ENCODE results near the gene GHITM.
"Not testable (repeated sequence)": the region's sequence is repeated elsewhere in the genome, so short reads cannot be mapped to it uniquely, and the experiment has no call there.

GHITM gene

GRCh38 chr10:84171700-84172466 is 32.6 kb downstream of the GHITM start:
- DNase-seq (ENCODE audit: low spot score in 2 of 2); H3K9me3 Mint-ChIP-seq; H3K4me3 Mint-ChIP-seq; H3K27me3 Mint-ChIP-seq; H3K27ac Mint-ChIP-seq (ENCODE audit: low read depth); H3K36me3 Mint-ChIP-seq (ENCODE audit: insufficient read depth); H3K4me1 Mint-ChIP-seq; ATAC-seq (replicated peaks; ENCODE audit: extremely low read depth, poor library complexity, severe bottlenecking): not testable (repeated sequence)

- H3K27ac Mint-ChIP-seq (ENCODE audit: low read depth) = no peak overlapping the region
- H3K9me3 Mint-ChIP-seq = no peaks in the 10 kb centered on the region
Measured at GRCh38 chr10:84172467-84173356, 33.4 kb downstream of the GHITM start.

GRCh38 chr10:84173501-84173929 is 34.2 kb downstream of the GHITM start, which contains the start of gene GPR15LG:
TSS of gene GPR15LG (plus strand) at chr10:84173801. CDS start at chr10:84173852, 51 bp downstream.
- H3K4me1 Mint-ChIP-seq = peaks cover 7% of the 10 kb centered on the region
- DNase-seq (ENCODE audit: low spot score in 2 of 2) (no peak), ATAC-seq (replicated peaks; ENCODE audit: extremely low read depth, poor library complexity, severe bottlenecking) (no peak)
- H3K9me3 Mint-ChIP-seq = no peaks in the 10 kb centered on the region
- H3K27me3 Mint-ChIP-seq = no peaks in the 10 kb centered on the region
- no peak within 1 kb of the TSS for H3K4me3 Mint-ChIP-seq
- no peaks in the 10 kb centered on the region for H3K36me3 Mint-ChIP-seq (ENCODE audit: insufficient read depth)
- no peak within 1 kb of the TSS for H3K27ac Mint-ChIP-seq (ENCODE audit: low read depth)

More at GRCh38 chr10:84172467-84173356, 33.4 kb downstream of the GHITM start:
- DNase-seq (ENCODE audit: low spot score in 2 of 2) (no peak), ATAC-seq (replicated peaks; ENCODE audit: extremely low read depth, poor library complexity, severe bottlenecking) (no peak)
- Mint-ChIP-seq H3K27me3 (no peaks in the 10 kb centered on the region), H3K4me1 (peaks cover 7% of the 10 kb centered on the region), H3K36me3 (ENCODE audit: insufficient read depth) (no peaks in the 10 kb centered on the region), H3K4me3 (no peak overlapping the region)

DNA sequence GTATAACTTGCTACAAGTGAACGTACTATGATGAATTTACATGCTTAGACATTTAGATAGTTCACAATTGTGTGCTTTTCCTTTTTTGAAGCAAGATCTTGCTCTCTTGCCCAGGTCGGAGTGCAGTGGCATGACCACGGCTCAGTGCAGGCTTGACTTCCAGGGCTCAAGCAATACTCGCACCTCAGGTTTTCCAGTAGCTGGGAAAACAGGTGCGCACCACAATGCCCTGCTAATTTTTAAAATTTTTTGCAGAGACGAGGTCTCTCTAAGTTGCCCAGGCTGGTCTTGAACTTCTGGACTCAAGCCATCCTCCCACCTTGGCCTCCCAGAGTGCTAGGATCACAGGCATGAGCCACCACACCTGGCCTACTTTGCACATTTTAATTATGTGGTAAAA is 36.1 kb downstream of the GHITM start:
- Mint-ChIP-seq H3K27ac (ENCODE audit: low read depth) (no peak overlapping the region), H3K4me3 (no peak overlapping the region), H3K9me3 (no peaks in the 10 kb centered on the region), H3K27me3 (no peaks in the 10 kb centered on the region), H3K4me1 (peaks cover 7% of the 10 kb centered on the region), H3K36me3 (ENCODE audit: insufficient read depth) (no peaks in the 10 kb centered on the region)
- no peak for ATAC-seq (replicated peaks; ENCODE audit: extremely low read depth, poor library complexity, severe bottlenecking)
- no peak for DNase-seq (ENCODE audit: low spot score in 2 of 2)

- ATAC-seq (replicated peaks; ENCODE audit: extremely low read depth, poor library complexity, severe bottlenecking) = no peak
- H3K36me3 Mint-ChIP-seq (ENCODE audit: insufficient read depth) = no peaks in the 10 kb centered on the region
- no peak overlapping the region for H3K27ac Mint-ChIP-seq (ENCODE audit: low read depth)
- H3K27me3 Mint-ChIP-seq = no peaks in the 10 kb centered on the region
- peak overlapping the region; percentile 56 for H3K4me3 Mint-ChIP-seq
- no peak for DNase-seq (ENCODE audit: low spot score in 2 of 2)
- peaks cover 7% of the 10 kb centered on the region for H3K4me1 Mint-ChIP-seq
- H3K9me3 Mint-ChIP-seq = no peaks in the 10 kb centered on the region
Measured at GRCh38 chr10:84176351-84176750, 37.0 kb downstream of the GHITM start.

- ATAC-seq (replicated peaks; ENCODE audit: extremely low read depth, poor library complexity, severe bottlenecking) (no peak), DNase-seq (ENCODE audit: low spot score in 2 of 2) (no peak)
- Mint-ChIP-seq H3K9me3 (no peaks in the 10 kb centered on the region), H3K4me3 (peak overlapping the region; percentile 56), H3K36me3 (ENCODE audit: insufficient read depth) (no peaks in the 10 kb centered on the region), H3K27me3 (no peaks in the 10 kb centered on the region), H3K4me1 (peaks cover 7% of the 10 kb centered on the region), H3K27ac (ENCODE audit: low read depth) (no peak overlapping the region)
Measured at GRCh38 chr10:84176836-84177474, 37.6 kb downstream of the GHITM start.

DNA sequence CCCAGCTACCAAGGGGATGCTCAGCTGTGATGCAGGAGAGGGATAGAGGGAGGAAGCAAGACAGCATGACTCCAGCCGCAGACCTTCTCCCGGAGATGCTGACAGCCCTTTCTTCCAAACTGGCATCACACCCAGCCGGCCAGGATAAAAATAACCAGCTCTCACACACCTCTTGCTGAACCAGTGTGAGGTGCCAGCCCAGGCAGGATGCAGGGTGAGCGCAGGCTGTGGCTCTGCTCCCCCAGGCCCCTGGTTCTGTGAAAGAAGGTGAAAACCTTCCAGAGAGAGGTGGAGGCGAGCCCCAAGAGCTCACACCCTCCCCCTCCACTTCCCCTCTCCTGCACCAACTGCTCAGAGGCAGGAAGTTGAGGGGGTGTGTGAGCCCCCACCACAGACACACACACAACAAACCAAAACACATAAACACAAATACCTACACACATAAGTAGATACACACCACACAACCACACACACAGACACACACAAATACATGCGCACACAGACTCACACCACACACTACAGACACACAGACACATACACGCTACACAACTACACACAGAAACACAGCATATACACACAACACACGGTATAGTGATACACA is 38.3 kb downstream of the GHITM start:
- ATAC-seq (replicated peaks; ENCODE audit: extremely low read depth, poor library complexity, severe bottlenecking) (peak; percentile 96), DNase-seq (ENCODE audit: low spot score in 2 of 2) (peak; percentile 47 to 78)
- Mint-ChIP-seq H3K4me3 (no peak overlapping the region), H3K36me3 (ENCODE audit: insufficient read depth) (no peaks in the 10 kb centered on the region), H3K27me3 (no peaks in the 10 kb centered on the region), H3K4me1 (peaks cover 7% of the 10 kb centered on the region), H3K9me3 (no peaks in the 10 kb centered on the region), H3K27ac (ENCODE audit: low read depth) (no peak overlapping the region)

DNA sequence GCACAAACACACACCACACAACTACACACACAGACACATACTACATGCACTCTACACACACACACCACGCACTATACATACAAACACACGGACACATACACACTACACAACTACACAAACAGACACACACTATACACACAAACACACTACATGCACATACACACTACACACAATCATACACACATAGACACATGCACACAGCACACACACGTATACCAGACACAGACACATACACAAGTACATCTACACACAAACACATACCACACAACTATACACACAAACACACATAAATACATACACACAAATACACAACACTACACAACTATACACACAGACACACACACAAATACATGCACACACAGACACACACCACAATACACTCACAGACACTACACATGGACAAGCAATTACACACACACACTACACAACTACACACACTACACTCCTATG is 38.9 kb downstream of the GHITM start:
- Mint-ChIP-seq H3K9me3 (no peaks in the 10 kb centered on the region), H3K4me3 (no peak overlapping the region), H3K27me3 (no peaks in the 10 kb centered on the region), H3K4me1 (peaks cover 7% of the 10 kb centered on the region), H3K27ac (ENCODE audit: low read depth) (no peak overlapping the region), H3K36me3 (ENCODE audit: insufficient read depth) (no peaks in the 10 kb centered on the region)
- DNase-seq (ENCODE audit: low spot score in 2 of 2) (no peak), ATAC-seq (replicated peaks; ENCODE audit: extremely low read depth, poor library complexity, severe bottlenecking) (no peak)

GRCh38 chr10:84179059-84179710 is 39.9 kb downstream of the GHITM start:
- Mint-ChIP-seq H3K36me3 (ENCODE audit: insufficient read depth) (no peaks in the 10 kb centered on the region), H3K27ac (ENCODE audit: low read depth) (no peak overlapping the region), H3K4me3 (no peak overlapping the region), H3K27me3 (no peaks in the 10 kb centered on the region), H3K9me3 (no peaks in the 10 kb centered on the region), H3K4me1 (peaks cover 7% of the 10 kb centered on the region)
- DNase-seq (ENCODE audit: low spot score in 2 of 2) (peak in 1 of 2 donors; percentile 39), ATAC-seq (replicated peaks; ENCODE audit: extremely low read depth, poor library complexity, severe bottlenecking) (peak; percentile 7)

DNA sequence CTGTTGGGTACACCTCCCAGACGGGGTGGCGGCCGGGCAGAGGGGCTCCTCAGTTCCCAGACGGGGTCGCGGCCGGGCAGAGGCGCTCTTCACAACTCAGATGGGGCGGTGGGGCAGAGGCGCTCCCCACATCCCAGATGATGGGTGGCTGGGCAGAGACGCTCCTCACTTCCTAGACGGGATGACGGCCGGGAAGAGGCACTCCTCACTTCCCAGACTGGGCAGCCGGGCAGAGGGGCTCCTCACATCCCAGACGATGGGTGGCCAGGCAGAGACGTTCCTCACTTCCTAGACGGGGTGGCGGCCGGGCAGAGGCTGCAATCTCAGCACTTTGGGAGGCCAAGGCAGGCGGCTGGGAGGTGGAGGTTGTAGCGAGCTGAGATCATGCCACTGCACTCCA is 41.1 kb downstream of the GHITM start:
- H3K9me3 Mint-ChIP-seq; H3K36me3 Mint-ChIP-seq (ENCODE audit: insufficient read depth); DNase-seq (ENCODE audit: low spot score in 2 of 2); H3K4me3 Mint-ChIP-seq; H3K27ac Mint-ChIP-seq (ENCODE audit: low read depth); ATAC-seq (replicated peaks; ENCODE audit: extremely low read depth, poor library complexity, severe bottlenecking); H3K27me3 Mint-ChIP-seq: not testable (repeated sequence)
- H3K4me1 Mint-ChIP-seq = peaks cover 13% of the 10 kb centered on the region

DNA sequence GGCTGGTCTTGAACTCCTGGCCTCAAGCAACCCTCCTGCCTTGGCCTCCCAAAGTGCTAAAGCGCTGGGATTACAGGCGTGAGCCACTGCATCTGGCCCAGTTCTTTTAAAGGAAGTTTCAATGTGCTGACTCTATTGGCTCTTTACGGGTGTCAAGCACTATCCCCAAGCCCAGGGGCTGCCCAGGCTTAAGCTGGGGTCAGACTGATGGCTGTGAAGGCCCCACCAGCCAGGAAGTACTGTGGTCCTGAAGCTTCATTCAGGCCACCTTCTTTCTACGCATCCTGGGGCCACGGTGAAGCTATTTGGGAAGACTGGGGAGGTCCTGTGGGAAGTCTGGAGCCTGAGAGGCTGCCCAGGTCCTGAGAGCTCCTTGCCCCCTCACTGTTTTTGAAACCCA is 42.3 kb downstream of the GHITM start:
- DNase-seq (ENCODE audit: low spot score in 2 of 2) (no peak), ATAC-seq (replicated peaks; ENCODE audit: extremely low read depth, poor library complexity, severe bottlenecking) (no peak)
- peaks cover 10% of the 10 kb centered on the region for H3K4me1 Mint-ChIP-seq
- no peaks in the 10 kb centered on the region for H3K27me3 Mint-ChIP-seq
- no peaks in the 10 kb centered on the region for H3K36me3 Mint-ChIP-seq (ENCODE audit: insufficient read depth)
- H3K4me3 Mint-ChIP-seq = no peak overlapping the region
- H3K9me3 Mint-ChIP-seq = no peaks in the 10 kb centered on the region
- no peak overlapping the region for H3K27ac Mint-ChIP-seq (ENCODE audit: low read depth)

- Mint-ChIP-seq H3K4me1 (peaks cover 5% of the 10 kb centered on the region), H3K9me3 (no peaks in the 10 kb centered on the region), H3K4me3 (no peak overlapping the region), H3K27me3 (no peaks in the 10 kb centered on the region), H3K36me3 (ENCODE audit: insufficient read depth) (no peaks in the 10 kb centered on the region), H3K27ac (ENCODE audit: low read depth) (no peak overlapping the region)
- DNase-seq (ENCODE audit: low spot score in 2 of 2) (no peak), ATAC-seq (replicated peaks; ENCODE audit: extremely low read depth, poor library complexity, severe bottlenecking) (no peak)
Measured at GRCh38 chr10:84184517-84184916, 45.2 kb downstream of the GHITM start.

All from central memory CD8-positive, alpha-beta T cell (primary cell).